Natural killer cell (primary cell): Measurements from ENCODE around the gene BLMH. TPM values are rescaled to one million over a fixed set of nuclear protein-coding genes. Genes with fewer than 3 reads are reported as not detected.

ENCODE experiments used
- ATAC-seq, 3 donors: fragments of 150-1000 bp in 2 of 3; fragments of 200-7000 bp in 1 of 3; cut with Tn5 transposase; 1 replicate in 1 of 3; 2 replicates in 2 of 3; pipeline ENCODE4 v1.10.0; 2021; ENCODE audit warnings: mild to moderate bottlenecking in 2 of 3, moderate library complexity in 2 of 3
- DNase-seq, 2 donors: peaks; one replicate each; pipeline versions ENCODE4 v3.0.0 to v3.0.0-alpha.2; 2013 to 2021; ENCODE audit warnings: mixed read lengths in 1 of 2
- H3K27ac ChIP-seq: one replicate; pipeline ENCODE4 v1.5.1; 2013; ENCODE audit warnings: mild to moderate bottlenecking, low read length
- H3K27me3 ChIP-seq: one replicate; pipeline ENCODE4 v1.6.1; 2013; ENCODE audit warnings: low read length; ENCODE audit not compliant: control insufficient read depth, insufficient read depth
- H3K36me3 ChIP-seq: one replicate; pipeline ENCODE4 v1.6.1; 2013; ENCODE audit warnings: low read length; ENCODE audit not compliant: control insufficient read depth, insufficient read depth
- H3K4me1 ChIP-seq: one replicate; pipeline ENCODE4 v1.6.1; 2013; ENCODE audit warnings: low read length; ENCODE audit not compliant: control insufficient read depth, insufficient read depth
- H3K4me3 ChIP-seq: one replicate; pipeline ENCODE4 v1.5.1; 2013; ENCODE audit warnings: low read length
- H3K9me3 ChIP-seq: one replicate; pipeline ENCODE4 v1.6.1; 2013; ENCODE audit warnings: low read length; ENCODE audit not compliant: control insufficient read depth, insufficient read depth
- H3K27ac Mint-ChIP-seq, 2 donors: one replicate each; pipeline ENCODE4 v1.8.0; 2022; ENCODE audit warnings: mild to moderate bottlenecking in 2 of 2, mixed read lengths in 2 of 2, moderate library complexity in 1 of 2
- H3K27me3 Mint-ChIP-seq, 2 donors: one replicate each; pipeline ENCODE4 v1.8.0; 2022; ENCODE audit warnings: low read depth in 2 of 2, mixed read lengths in 2 of 2
- H3K36me3 Mint-ChIP-seq: one replicate; pipeline ENCODE4 v1.8.0; 2022; ENCODE audit warnings: mixed read lengths
- H3K4me1 Mint-ChIP-seq, 2 donors: one replicate each; pipeline ENCODE4 v1.8.0; 2022; ENCODE audit warnings: mixed read lengths in 2 of 2
- H3K4me3 Mint-ChIP-seq: one replicate; pipeline ENCODE4 v1.8.0; 2022; ENCODE audit warnings: mild to moderate bottlenecking, moderate library complexity, mixed read lengths
- H3K9me3 Mint-ChIP-seq, 2 donors: one replicate each; pipeline ENCODE4 v1.8.0; 2022; ENCODE audit warnings: mixed read lengths in 2 of 2
- CTCF ChIP-seq: fragments of 200-600 bp; IDR thresholded peaks from one replicate; pipeline ENCODE4 v1.8.0; 2022; ENCODE audit warnings: antibody characterized with exemption
- WGBS: methylation state at CpG from one replicate; pipeline ENCODE4 v1.1.7; 2013; ENCODE audit warnings: missing lambda C conversion rate; ENCODE audit not compliant: insufficient coverage; 5-methylcytosine and 5-hydroxymethylcytosine counted together
- intact Hi-C: fragments of 100-400 bp; cut with micrococcal nuclease; formaldehyde crosslinking; loops from one replicate; pipeline ENCODE4 v1.14.2; 2022
- total RNA-seq, 4 donors: library from RNA; stranded (reverse); fragments of 120-200 nt in 1 of 4; gene quantifications; one replicate each; pipeline versions ENCODE4 v1.2.3 to v1.2.4, GENCODE V29; 2013 to 2022

BLMH gene
- total RNA-seq, 3 donors from 2014 or later (not counting 1 experiment from before 2014, with no cell fraction given): 44.8 to 52.8 (median 46.7) TPM

- no peak for TF ChIP-seq CTCF
- Mint-ChIP-seq H3K36me3 (no peaks in the 10 kb centered on the region), H3K27me3 (peaks cover 3 to 10% of the 10 kb centered on the region in 2 donors), H3K4me1 (peaks cover 22 to 44% of the 10 kb centered on the region in 2 donors), H3K9me3 (no peaks in the 10 kb centered on the region), H3K27ac (peak overlapping the region in 1 of 2 donors; percentile 91), H3K4me3 (no peak overlapping the region)
- Histone ChIP-seq H3K4me1 (peaks cover 11% of the 10 kb centered on the region), H3K9me3 (no peaks in the 10 kb centered on the region), H3K27ac (no peak overlapping the region), H3K4me3 (no peak overlapping the region), H3K27me3 (no peaks in the 10 kb centered on the region), H3K36me3 (no peaks in the 10 kb centered on the region)
- ATAC-seq: no peak
- WGBS: 96% methylated on average over 11 of the region's 11 CpGs
- DNase-seq: no peak
- intact Hi-C loops: loop anchor here (10.0 kb wide), 1 partner anchor 154 kb away; no protein-coding TSS in a partner anchor
These were observed 81.4 kb downstream of the BLMH start for GRCh38 chr17:30210366-30210765.

- Mint-ChIP-seq H3K27ac (peak overlapping the region in 1 of 2 donors; percentile 91), H3K27me3 (peaks cover 3 to 10% of the 10 kb centered on the region in 2 donors), H3K4me1 (peaks cover 22 to 44% of the 10 kb centered on the region in 2 donors), H3K9me3 (no peaks in the 10 kb centered on the region), H3K4me3 (no peak overlapping the region), H3K36me3 (no peaks in the 10 kb centered on the region)
- H3K36me3 ChIP-seq: no peaks in the 10 kb centered on the region
- no peak overlapping the region for H3K27ac ChIP-seq
- H3K4me3 ChIP-seq: no peak overlapping the region
- H3K27me3 ChIP-seq: no peaks in the 10 kb centered on the region
- ATAC-seq (no peak), DNase-seq (no peak)
- no peaks in the 10 kb centered on the region for H3K9me3 ChIP-seq
- peaks cover 11% of the 10 kb centered on the region for H3K4me1 ChIP-seq
- TF ChIP-seq CTCF: no peak
- intact Hi-C loops: loop anchor here (10.0 kb wide), 1 partner anchor 155 kb away; no protein-coding TSS in a partner anchor
- 94% methylated on average over 7 of the region's 7 CpGs for WGBS
These were observed 81.8 kb downstream of the BLMH start for GRCh38 chr17:30209930-30210329.

GRCh38 chr17:30208214-30208613 lies 83.5 kb downstream of the BLMH start:
- H3K36me3 Mint-ChIP-seq: no peaks in the 10 kb centered on the region
- Histone ChIP-seq H3K36me3 (no peaks in the 10 kb centered on the region), H3K27me3 (no peaks in the 10 kb centered on the region), H3K9me3 (no peaks in the 10 kb centered on the region), H3K27ac (no peak overlapping the region), H3K4me3 (no peak overlapping the region), H3K4me1 (peaks cover 11% of the 10 kb centered on the region)
- DNase-seq (no peak), ATAC-seq (no peak)
- WGBS: 14% methylated on average over 2 of the region's 3 CpGs
- H3K27me3 Mint-ChIP-seq: peaks cover 3 to 12% of the 10 kb centered on the region in 2 donors
- H3K27ac Mint-ChIP-seq: peak overlapping the region in 1 of 2 donors; percentile 60
- intact Hi-C loops: no loop called here
- no peak overlapping the region for H3K4me3 Mint-ChIP-seq
- H3K4me1 Mint-ChIP-seq: peaks cover 22 to 41% of the 10 kb centered on the region in 2 donors
- TF ChIP-seq CTCF: no peak
- H3K9me3 Mint-ChIP-seq: no peaks in the 10 kb centered on the region

GRCh38 chr17:30207655-30208054 lies 84.1 kb downstream of the BLMH start:
- Mint-ChIP-seq H3K9me3 (no peaks in the 10 kb centered on the region), H3K27ac (peak overlapping the region in 1 of 2 donors; percentile 60), H3K4me1 (peaks cover 22 to 40% of the 10 kb centered on the region in 2 donors), H3K4me3 (no peak overlapping the region), H3K36me3 (no peaks in the 10 kb centered on the region), H3K27me3 (peaks cover 3 to 18% of the 10 kb centered on the region in 2 donors)
- no peaks in the 10 kb centered on the region for H3K9me3 ChIP-seq
- no peak overlapping the region for H3K4me3 ChIP-seq
- H3K27me3 ChIP-seq: no peaks in the 10 kb centered on the region
- 84% methylated on average over 9 of the region's 9 CpGs for WGBS
- no peak for TF ChIP-seq CTCF
- intact Hi-C loops: no loop called here
- ATAC-seq (no peak), DNase-seq (no peak)
- no peak overlapping the region for H3K27ac ChIP-seq
- H3K36me3 ChIP-seq: no peaks in the 10 kb centered on the region
- peaks cover 11% of the 10 kb centered on the region for H3K4me1 ChIP-seq
